GM21825 (cell line): ENCODE data around the gene ALAS1.
"Not testable (repeated sequence)": the region's sequence is repeated elsewhere in the genome, so short reads cannot be mapped to it uniquely, and the experiment has no call there.

Experiments
- ATAC-seq: cut with Tn5 transposase; IDR thresholded peaks from one replicate; pipeline ENCODE4 v1.9.1; 2021; ENCODE audit warnings: mild to moderate bottlenecking, moderate library complexity; ENCODE audit not compliant: unreplicated experiment

ALAS1 gene

DNA sequence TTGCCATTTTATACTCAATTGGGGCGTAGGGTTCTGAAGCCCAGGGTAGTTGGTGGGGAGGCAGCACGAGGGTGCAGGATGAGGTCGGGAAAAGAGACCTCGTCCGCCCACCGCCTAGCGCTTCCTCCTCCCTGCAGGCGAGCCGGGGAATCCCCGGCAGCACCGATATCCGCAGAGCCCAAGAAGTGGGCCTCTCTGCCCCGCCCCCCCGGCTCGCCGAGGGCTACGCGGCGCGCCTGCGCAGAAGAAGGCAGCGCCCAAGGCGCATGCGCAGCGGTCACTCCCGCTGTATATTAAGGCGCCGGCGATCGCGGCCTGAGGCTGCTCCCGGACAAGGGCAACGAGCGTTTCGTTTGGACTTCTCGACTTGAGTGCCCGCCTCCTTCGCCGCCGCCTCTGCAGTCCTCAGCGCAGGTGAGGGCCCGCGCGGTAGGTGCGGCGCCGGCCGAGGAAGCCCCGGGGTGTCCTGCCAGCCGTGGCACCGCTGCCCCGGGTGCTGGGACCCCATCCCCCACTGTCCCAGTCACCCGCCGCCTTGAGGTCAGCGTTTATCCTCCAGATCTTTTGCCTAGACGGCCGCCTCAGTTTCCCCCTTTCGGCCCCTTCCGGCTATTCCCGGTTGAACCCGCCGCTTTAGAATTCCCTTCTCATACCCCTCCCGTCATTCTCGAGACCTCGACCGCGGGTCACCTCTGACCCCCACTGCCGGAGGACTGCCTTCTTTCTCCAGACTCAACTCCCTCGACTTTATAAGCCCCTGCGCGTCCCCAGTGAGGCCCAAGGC is at the start of gene ALAS1:
TSS of gene ALAS1 (plus strand) at position 319 of the 784 bp plus-strand sequence. CDS start 1,082 bp downstream, outside the sequence.
- peak; percentile 78 for ATAC-seq

DNA sequence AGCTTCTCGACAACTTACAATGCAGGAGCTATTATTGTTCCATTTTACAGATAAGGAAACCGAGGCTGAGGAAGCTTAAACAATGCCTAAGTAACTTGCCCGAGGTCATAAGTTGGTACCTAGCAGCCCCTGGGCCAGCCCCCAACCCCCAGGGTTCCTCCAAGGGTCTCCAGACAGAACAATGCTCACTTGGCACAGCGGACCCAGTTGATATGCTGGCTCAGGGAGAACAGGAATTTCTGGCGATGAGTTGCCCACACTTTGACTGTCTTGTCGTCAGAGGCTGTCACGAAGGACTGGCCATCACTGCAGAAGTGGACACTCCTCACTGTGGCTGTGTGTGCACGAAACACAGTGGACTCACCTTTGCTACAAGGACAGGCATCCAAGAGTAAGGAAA is 48.9 kb upstream of the ALAS1 start:
- ATAC-seq = no peak

DNA sequence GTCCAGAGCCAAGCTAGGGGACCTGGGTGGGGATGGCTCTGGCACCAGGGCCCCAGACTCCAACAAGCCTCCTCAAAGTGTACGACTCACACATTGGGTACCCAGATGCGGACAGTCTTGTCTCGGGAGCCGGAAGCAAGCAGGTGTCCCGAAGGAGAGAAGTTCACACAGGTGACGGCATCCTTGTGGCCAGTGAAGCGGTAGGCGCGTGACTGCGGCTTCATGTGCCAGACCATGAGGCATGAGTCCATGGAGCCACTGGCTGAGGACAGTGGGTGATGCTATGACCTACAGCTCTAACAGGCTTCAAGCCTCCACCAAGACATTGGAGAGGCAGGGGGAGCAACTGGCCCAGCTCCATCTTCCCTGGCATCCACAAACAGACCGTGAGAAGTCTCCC is 48.2 kb upstream of the ALAS1 start:
- no peak for ATAC-seq

DNA sequence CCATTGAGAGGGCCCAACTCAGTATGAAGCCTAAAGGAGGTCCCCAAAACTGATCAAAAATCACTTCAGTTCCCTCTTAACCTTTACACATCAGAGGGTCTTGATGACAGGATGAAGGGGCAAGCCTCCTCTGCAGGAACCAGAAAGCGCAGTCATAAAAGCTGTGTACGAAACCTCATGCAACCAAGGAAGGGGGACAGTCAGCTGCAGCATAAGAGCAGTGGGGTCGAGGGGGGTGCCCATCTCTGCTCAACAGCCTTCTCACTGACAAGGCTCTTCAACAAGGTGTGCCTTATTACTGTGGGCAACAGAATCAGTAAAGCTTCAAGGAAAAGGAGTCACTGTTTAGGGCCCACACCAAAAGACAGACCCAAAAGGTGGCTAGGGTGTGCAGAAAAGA is 47.6 kb upstream of the ALAS1 start:
- no peak for ATAC-seq

DNA sequence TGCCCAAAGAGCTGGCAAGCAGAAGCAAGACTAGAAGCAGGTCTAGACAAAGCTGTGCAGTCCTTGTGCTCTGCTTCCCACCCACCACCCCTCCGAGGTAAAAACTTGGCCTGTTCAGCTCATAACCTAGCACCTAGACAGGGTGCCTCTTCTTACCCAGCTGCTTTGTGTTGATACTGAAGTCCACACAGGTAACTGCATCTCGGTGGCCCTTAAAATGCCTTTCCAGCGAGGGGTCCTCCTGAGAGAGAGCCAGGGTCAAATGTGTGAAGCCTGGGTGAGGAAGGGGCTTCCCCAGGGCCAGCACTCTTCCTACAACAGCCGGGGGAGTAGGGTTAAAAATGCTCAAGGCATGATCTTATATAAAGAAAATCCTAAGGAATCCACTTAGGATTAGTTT is 47.1 kb upstream of the ALAS1 start:
- ATAC-seq = no peak

DNA sequence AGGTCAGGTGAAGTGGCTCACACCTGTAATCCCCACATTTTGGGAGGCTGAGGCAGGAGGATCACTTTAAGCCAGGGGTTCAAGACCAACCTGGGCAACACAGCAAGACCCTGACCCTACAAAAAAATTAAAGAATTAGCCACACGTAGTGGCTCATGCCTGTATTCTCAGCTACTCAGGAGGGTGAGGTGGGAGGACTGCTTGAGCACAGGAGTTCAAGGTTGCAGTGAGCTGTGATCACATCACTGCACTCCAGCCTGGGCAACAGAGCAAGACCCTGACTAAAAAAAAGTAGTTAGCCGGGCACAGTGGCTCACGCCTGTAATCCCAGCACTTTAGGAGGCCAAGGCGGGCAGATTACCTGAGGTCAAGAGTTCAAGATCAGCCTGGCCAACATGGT is 46.0 kb upstream of the ALAS1 start:
- not testable (repeated sequence) for ATAC-seq

DNA sequence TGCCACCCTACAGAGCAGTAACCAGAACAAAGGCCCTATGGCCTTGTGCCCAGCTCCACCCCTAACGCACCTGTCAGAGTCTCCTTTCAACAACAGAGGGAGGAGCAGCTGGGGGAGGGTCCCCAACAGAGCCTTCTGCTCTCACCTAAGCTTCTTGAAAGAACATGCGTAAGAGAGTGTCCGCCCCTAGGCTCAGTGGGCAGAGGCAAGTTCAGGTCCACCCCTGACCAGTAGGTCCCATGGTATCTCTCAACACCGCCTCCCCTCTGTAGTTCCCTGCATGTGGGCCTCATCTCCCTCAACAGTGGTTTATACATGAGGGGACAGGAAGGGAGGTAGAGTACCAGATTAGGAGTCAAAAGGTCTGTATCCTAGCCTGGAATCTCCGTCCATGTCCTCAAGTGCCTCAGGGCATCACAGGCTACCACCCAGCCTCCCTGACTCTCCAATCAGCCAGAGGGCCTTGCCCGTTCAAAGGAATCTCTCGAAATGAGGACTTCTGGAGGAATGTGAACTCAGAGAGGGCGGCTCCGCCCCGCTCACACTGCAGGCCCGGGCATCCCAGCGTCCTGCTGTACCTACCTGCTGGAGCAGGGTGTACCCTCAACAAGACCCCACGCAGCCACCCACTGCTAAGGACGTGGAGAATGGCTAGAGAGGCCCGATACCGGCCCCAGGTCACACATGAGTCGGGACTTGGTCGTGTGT is 44.4 kb upstream of the ALAS1 start:
- peak; percentile 14 for ATAC-seq

DNA sequence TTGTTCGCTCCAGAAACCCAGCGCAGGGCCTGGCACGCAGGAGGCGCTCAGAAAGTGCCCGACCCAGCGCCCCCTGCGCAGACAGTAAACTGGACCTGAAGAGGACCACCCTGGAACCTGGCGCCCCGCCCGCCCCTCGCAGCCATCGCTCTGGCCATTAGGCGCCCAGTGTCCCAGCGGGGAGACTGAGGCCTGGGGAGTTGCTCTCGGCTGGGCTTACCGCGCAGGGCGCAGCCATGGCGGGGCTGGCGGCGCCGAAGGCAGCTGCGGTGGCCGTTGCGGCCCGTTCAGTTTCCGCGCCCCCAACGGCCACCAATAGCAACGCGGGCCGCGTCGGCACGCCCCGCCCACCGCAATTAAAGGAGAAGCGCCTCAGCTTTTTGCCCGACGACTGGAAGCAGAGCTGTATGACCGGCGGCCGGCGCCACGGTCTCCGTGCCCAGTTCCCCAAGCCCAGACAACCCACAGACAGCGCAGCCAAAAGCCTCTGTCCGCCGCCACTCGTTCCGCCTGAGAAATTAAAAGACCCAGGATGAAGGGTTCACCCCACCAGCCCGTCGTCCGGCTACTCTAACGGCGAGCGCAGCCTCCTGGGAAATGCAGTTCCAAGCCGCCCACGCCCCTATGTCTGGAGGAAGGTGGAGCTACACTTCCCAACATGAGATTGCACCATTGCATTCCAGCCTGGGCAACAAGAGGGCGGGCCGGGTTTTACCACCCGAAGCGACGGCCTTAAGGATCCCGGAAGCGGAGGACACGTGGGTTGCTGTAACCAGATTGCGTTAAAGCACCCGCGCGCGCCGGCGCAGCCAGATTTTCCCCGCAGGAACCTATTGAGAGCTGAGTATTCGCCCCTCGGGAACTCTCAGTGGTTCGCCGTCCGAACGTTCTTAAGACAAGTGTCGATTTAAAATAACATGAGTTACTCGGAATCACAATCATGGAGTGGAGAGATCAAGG is 43.5 kb upstream of the ALAS1 start, which contains the start of gene POC1A:
TSS of gene POC1A (minus strand) at position 289 of the 960 bp plus-strand sequence. CDS start at position 238, 51 bp downstream.
- ATAC-seq = peak; percentile 80

DNA sequence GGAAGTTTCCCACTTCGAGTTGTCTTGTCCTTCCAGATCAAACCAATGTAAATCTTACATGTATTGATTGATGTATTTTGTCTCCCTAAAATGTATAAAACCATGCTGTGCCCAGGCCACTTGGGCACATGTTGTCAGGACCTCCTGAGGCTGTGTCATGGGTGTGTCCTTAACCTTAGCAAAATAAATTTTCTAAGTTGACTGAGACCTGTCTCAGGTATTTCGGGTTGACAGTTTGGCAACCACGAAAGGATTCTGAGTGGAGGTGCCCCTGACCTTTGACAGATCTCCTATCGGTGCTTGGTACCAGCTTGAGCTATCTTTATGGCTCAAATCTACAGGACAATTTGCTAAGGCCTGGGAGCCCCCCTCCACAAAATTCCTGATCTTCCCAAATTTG is 42.0 kb upstream of the ALAS1 start:
- ATAC-seq = no peak

DNA sequence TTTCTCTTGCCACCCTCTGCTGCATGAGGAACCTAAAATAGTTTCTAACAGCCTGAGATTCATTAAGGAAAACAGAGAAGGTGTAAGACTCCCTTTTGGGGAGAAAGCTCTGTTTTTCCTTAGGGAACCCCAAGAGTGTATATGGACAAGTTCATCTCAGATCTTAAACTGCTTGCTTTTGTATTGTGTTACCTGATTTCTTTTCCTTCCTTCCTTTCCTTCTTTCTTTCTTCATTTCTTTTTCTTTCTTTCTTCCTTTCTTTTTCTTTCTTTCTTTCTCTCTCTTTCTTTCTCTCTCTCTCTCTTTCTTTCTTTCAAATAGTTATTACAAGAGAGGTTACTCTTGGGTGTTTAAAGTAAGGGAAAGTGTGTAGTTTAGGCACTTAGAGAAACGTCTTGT is 38.5 kb upstream of the ALAS1 start:
- ATAC-seq = no peak

DNA sequence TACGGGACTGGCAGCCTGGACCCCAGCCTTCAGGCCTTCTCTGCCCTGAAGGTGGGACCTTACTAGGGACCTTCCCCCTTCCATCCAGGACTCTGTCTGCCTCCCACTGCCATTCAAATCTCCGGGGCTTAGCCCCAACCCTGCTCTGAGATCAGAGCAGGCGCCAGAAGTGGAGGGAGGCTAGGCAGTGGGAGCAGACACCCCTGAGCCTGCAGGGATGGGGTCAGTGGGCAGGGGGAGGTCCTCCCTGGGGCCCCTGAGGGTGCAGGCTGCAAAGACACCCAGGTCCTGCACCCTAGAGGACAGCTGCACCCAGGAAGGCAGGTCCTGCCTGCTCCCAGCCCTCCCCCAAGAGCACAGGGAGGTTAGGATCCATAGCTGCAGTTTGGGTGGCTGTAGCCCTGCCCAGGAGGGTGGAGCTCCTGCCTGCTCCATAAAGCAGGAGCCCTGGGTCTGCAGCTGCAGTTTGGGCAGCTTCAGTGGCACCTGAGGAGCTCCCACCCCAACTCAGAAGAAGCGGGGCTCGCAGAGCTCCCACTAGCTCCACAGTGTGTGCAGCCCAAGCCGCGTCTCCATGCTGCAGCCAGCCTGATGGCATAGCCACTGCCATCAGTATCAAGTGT is 35.6 kb upstream of the ALAS1 start:
- no peak for ATAC-seq

DNA sequence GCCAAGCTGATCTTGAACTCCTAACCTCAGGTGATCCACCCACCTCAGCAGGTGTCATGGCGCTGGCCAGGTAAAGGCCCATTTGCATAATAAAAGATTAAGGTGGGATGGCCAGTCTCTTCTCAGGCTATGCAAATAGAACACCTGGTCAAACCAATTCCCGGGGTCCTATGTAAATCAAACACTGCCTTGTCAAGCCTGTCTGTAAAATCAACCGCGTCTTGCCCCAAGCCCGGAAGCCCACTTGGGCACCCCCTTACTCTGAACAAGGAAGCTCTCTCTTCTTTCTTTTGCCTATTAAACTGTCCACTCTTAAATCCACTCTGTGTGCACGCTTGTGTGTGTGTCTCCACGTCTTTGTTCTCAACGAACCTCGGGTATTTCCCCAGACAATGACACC is 30.7 kb upstream of the ALAS1 start:
- no peak for ATAC-seq

DNA sequence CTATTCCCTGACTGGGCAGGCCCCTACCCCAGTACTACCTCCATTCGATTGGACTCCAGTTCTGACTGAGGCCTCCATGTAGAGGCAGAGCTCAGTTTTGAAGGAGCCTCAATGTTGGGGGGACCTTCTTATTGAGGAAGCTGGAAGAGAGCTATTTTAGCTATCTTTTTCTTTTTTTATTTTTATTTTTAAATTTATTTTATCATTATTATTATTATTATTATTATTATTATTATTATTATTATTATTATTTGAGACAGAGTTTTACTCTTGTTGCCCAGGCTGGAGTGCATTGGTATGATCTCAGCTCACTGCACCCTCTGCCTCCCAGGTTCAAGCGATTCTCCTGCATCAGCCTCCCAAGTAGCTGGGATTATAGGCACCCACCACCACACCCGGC is 27.7 kb upstream of the ALAS1 start:
- ATAC-seq = not testable (repeated sequence)

DNA sequence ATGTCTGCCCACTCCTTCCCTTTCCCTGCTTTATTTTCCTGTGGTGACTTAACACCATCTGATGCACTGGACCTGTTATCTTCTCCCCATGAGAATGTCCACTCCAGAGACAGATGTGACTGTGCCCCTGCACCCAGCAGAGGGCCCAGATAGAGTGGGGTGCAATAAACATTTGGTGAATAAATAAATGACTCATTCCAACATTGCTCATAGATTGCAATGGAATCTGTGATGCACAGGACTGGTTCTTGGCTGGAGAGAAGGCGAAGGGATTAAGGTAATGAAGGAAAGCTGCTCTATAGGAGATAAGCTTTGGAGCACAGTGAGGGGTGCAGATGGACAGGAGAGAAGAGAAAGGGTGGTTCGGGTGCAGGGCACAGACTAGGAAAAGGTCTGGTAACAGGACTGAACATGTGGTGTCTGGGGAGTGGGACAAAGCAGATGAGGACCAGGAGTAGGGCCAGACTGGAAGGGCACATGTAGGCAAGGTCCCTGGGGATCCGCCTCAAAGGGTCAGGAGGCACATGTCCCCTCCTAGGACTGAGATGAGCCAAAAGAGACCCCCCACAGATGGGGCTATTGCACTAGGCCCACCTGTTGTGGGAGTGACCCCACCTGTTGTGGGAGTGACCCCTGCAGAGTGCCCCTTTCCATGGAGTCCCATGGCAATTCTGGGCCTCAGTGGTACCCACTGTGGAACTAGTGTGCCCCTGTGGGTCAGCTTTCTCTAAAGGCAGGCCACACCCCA is 26.3 kb upstream of the ALAS1 start:
- no peak for ATAC-seq

DNA sequence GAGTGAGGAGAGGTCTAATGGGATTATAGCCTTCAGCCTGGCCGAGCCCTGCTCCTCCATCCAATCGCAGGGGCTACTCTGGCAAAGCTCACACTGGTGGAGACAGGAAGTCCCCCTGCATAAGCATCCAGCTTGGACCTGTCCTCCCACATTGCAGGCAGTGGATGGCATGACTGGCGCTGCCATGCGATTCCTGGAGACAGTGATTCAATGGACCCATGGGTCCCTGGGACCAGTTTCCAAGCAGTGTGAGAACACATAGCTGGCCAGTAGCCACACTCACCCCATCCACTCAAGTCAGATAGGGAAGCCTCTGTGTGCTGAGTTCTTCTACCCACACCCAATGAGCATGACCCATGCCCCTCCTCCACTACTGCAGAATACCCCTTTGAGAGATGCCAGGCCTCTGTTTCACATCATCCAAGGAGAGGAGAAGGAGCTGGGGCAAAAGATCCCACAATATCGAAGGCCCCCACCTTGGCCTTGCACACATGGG is 25.6 kb upstream of the ALAS1 start:
- ATAC-seq = no peak

DNA sequence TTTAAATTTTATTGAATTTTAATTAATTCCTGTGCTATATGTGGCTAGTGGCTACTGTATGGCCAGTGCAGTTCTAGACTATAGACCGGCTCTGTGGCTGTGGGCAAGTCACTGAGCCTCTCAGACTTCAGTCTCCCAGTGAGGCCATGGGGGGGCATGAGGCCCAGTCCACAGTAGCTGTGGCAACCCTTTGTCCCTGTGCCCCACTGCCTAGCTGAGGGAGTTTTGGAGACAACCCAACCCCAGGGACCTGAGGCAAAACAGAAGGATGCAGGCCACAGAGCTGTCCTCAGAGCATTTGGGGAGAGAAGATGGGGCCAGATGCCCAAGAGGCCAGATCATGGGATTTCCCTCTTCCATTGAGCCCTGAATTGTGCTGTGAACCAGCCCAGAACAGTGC is 24.9 kb upstream of the ALAS1 start:
- no peak for ATAC-seq

DNA sequence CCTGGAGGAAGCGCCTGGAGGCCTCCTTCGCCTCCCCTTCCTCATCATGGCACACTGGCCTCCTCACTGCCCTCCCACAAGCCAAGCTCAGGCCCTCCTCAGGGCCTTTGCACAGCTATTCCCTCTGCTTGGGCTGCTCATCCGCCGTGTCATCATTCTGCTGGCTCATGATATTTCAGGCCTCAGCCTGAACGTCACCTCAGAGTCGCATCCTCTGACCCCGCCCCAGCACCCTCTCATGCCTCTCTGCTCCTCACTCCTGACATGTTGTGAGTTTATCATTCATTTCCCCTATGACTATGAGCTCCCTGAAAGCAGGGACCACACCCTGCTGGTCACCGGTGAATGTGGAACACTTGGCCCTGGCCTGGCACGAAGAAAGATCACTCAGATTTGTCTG is 23.1 kb upstream of the ALAS1 start:
- no peak for ATAC-seq

DNA sequence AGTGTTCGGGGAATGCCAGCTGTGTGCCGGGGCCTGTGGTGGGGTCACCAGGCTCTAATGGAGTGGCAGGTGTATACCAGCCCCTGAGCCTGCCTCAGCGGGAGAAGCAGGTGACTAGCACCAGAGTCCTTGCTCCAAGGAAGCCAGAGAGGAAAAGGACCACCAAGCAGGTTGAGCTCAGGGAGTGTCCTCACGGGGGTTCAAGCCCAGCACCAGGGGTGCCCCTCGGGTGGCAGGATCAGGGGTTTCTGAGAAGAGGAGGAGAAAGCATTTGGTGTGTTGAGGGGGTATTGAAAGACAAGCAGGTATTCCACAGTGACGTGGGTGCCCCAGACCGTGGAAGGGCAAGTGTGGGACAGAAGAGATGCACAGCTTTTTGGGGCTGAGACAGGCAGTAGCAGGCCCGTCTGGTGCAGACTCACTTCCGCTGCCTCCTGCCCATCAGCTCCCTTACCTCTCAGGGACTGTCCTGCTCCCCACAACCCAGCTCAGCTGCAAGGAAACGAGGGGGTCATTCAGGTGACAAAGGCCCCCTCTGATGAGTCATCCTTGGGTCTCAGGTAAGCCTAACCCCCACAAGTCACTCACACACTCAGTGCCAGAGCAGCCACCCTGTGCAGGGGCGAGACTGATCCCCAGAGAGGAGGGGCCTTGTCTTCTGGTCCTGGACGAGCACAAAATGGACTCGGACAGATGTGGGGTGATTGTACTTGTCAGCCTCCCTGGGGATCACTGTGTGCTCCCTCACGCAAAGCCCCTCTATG is 22.4 kb upstream of the ALAS1 start:
- no peak for ATAC-seq

DNA sequence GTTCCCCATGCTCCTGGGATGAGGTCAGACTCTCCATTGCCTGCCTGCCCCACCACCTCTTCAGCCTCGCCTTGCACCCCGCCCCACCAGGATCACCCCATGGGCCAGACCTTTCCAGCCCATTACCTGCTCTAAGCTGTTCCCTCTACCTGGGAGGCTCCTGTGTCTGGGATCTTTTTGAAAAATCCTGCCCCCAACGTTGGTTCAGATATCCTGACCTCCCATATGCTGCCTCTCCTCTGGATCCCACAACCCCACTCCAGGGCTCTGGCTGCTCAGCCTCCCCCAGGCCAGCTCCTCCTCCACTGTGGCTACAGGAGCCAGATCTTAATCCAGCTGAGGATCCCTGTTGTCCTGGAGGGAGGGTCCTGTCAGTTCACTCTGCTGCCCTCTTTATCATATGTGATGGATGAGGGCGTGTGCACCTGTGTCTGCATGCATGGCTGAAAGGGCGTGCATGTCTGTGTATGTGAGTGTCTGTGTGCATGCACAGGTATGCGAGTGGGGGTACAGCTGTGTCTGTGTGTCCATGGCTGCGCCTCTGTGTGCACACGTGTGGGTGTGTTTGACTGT is 21.7 kb upstream of the ALAS1 start:
- ATAC-seq = no peak
